SH-SY5Y (cell line): ENCODE results near the gene DLG2.

Experiments used
- GATA2 ChIP-seq: IDR thresholded peaks from 2 replicates; pipeline ENCODE4 v1.6.1; 2011; ENCODE audit warnings: mild to moderate bottlenecking, low read depth, low read length
- GATA3 ChIP-seq: IDR thresholded peaks from 2 replicates; pipeline ENCODE4 v1.6.1; 2011; ENCODE audit warnings: low read depth, mild to moderate bottlenecking, low read length, moderate library complexity

- TF ChIP-seq GATA3 (no peak), GATA2 (no peak)
These were observed 1150.6 kb downstream of the DLG2 start for GRCh38 chr11:84476581-84476980.
